Central memory CD8-positive, alpha-beta T cell (primary cell): ENCODE data around the gene SPRED1.
A peak's percentile ranks its signal among the peaks of the same experiment; 100 is the strongest.

Experiments used
- ATAC-seq: fragments of 150-1000 bp; cut with Tn5 transposase; replicated peaks from 2 replicates; pipeline ENCODE4 v1.10.0; 2022; ENCODE audit warnings: mild to moderate bottlenecking, moderate FRiP score, moderate number of reproducible peaks; ENCODE audit not compliant: poor library complexity, severe bottlenecking; ENCODE audit errors: extremely low read depth
- DNase-seq, 2 donors: peaks; one replicate each; pipeline ENCODE4 v3.0.0; 2021; ENCODE audit warnings: low spot score in 2 of 2
- H3K27ac Mint-ChIP-seq: one replicate; pipeline ENCODE4 v1.8.0; 2022; ENCODE audit warnings: low read depth, mild to moderate bottlenecking, moderate library complexity, mixed read lengths
- H3K27me3 Mint-ChIP-seq: one replicate; pipeline ENCODE4 v1.8.0; 2022; ENCODE audit warnings: mixed read lengths
- H3K36me3 Mint-ChIP-seq: one replicate; pipeline ENCODE4 v1.8.0; 2022; ENCODE audit warnings: mild to moderate bottlenecking, moderate library complexity, mixed read lengths; ENCODE audit not compliant: insufficient read depth
- H3K4me1 Mint-ChIP-seq: one replicate; pipeline ENCODE4 v1.8.0; 2022; ENCODE audit warnings: mixed read lengths
- H3K4me3 Mint-ChIP-seq: one replicate; pipeline ENCODE4 v1.8.0; 2022; ENCODE audit warnings: mild to moderate bottlenecking, moderate library complexity, mixed read lengths
- H3K9me3 Mint-ChIP-seq: one replicate; pipeline ENCODE4 v1.8.0; 2022; ENCODE audit warnings: mixed read lengths

SPRED1 gene

GRCh38 chr15:38243278-38244055, 9.2 kb upstream of the SPRED1 start:
- H3K36me3 Mint-ChIP-seq, result no peaks in the 10 kb centered on the region
- peaks cover 8% of the 10 kb centered on the region for H3K27me3 Mint-ChIP-seq
- no peak overlapping the region for H3K4me3 Mint-ChIP-seq
- no peak for DNase-seq
- H3K27ac Mint-ChIP-seq, result no peak overlapping the region
- no peaks in the 10 kb centered on the region for H3K4me1 Mint-ChIP-seq
- no peak for ATAC-seq
- H3K9me3 Mint-ChIP-seq, result no peaks in the 10 kb centered on the region

- Mint-ChIP-seq H3K36me3 (peaks cover 11% of the 10 kb centered on the region), H3K27me3 (peaks cover 8% of the 10 kb centered on the region), H3K9me3 (no peaks in the 10 kb centered on the region), H3K4me1 (peaks cover 10% of the 10 kb centered on the region), H3K27ac (no peak overlapping the region), H3K4me3 (no peak overlapping the region)
- DNase-seq, result no peak
- no peak for ATAC-seq
Measured at GRCh38 chr15:38247336-38247735, 5.3 kb upstream of the SPRED1 start.

DNA sequence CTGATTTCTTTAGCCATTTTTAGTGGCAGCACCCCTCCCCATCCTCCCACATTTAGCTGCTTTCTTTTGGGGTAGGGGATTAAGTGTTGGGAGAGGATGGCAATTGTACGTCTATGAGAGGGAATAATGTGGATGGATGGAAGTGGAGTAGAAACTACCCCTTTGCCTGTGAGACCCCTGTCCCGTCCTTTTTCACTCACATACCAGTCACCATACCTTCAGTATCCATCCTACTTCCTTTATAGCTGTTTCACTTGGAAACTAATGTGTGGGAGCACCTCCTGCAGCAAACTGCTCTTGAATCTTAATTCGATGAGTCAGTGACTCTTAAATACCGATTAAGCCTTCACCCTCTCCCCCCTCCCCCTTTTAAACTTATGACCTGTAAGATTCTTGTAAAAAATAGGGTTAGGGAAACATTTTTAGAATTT, 730 bp downstream of the SPRED1 start:
- no peaks in the 10 kb centered on the region for H3K27me3 Mint-ChIP-seq

DNA sequence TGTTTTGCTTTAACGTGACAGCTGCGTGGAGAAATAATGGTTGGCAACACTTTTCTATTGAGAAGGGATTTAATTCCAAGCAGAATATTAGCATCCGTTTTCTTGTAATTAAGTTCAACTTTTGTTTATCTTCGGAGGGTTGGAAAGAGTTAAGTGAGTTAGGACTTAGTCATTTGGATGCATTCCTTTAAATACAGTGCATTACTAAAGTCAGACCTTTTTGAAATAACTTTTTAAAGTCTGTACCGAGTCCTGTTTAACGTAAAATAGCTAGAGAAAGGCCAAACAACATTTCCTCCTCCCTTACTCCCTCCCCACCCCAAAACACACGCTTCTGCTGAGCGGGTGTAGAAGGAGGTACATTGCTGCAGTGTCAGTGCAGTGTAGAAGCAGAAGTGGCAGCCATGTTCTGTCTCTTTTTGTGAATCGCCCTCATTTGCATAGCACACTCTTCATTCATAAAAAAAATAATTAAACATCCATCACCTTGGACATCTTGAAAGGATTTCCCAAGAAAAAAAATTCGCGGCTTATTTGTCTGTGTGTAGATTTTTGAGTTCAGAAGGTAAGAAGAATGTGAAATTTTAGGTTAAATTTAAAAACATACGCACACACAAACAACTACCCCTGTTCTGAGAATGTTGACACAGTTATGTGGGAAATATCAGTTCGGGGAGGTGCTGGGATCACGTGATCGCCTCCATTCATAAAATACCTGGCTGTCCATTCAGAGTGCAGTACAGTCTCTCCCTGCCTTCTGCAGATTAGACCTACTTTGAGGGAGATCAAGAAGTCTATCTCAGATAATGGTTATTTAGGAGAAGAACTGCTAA, 1.6 kb downstream of the SPRED1 start:
- DNase-seq, result peak in 1 of 2 donors; percentile 23

More for the DNA sequence above, 730 bp downstream of the SPRED1 start:
- no peak for ATAC-seq
- DNase-seq, result no peak
- Mint-ChIP-seq H3K4me3 (peak overlapping the region; percentile 92), H3K36me3 (peaks cover 22% of the 10 kb centered on the region), H3K9me3 (no peaks in the 10 kb centered on the region), H3K27ac (peak overlapping the region; percentile 47), H3K4me1 (peaks cover 28% of the 10 kb centered on the region)

GRCh38 chr15:38255690-38256089, 3.1 kb downstream of the SPRED1 start:
- H3K27ac Mint-ChIP-seq, result no peak overlapping the region
- no peak overlapping the region for H3K4me3 Mint-ChIP-seq
- DNase-seq, result no peak
- no peaks in the 10 kb centered on the region for H3K27me3 Mint-ChIP-seq
- H3K36me3 Mint-ChIP-seq, result peaks cover 22% of the 10 kb centered on the region
- no peak for ATAC-seq
- H3K9me3 Mint-ChIP-seq, result no peaks in the 10 kb centered on the region
- peaks cover 28% of the 10 kb centered on the region for H3K4me1 Mint-ChIP-seq

More for the DNA sequence above, 1.6 kb downstream of the SPRED1 start:
- Mint-ChIP-seq H3K4me3 (peak overlapping the region; percentile 92), H3K36me3 (peaks cover 22% of the 10 kb centered on the region), H3K27ac (peak overlapping the region; percentile 47), H3K27me3 (no peaks in the 10 kb centered on the region), H3K9me3 (no peaks in the 10 kb centered on the region), H3K4me1 (peaks cover 28% of the 10 kb centered on the region)
- ATAC-seq, result peak; percentile 70

DNA sequence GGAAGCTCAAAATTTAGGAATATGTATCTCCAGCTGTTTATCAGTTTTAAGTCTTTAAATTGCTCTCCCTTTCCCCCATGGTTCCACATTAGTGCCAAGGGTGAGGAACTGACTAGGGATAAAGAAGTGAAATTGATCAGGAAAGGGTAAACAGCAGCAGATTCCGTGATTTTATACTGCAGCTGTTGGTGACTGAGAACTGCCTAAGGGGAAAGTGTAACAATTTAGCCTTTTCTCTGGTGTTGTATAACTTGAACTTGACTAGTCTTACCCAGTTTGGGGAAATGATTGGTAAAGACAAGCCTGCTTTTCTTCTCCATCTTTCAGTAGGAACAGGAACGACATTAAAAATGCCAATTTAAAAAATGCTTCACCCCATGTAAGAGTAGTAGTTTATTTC, 5.0 kb downstream of the SPRED1 start:
- peaks cover 18% of the 10 kb centered on the region for H3K4me1 Mint-ChIP-seq
- H3K36me3 Mint-ChIP-seq, result peaks cover 11% of the 10 kb centered on the region
- ATAC-seq (no peak), DNase-seq (no peak)
- H3K27ac Mint-ChIP-seq, result no peak overlapping the region
- no peaks in the 10 kb centered on the region for H3K9me3 Mint-ChIP-seq
- H3K4me3 Mint-ChIP-seq, result no peak overlapping the region
- no peaks in the 10 kb centered on the region for H3K27me3 Mint-ChIP-seq

DNA sequence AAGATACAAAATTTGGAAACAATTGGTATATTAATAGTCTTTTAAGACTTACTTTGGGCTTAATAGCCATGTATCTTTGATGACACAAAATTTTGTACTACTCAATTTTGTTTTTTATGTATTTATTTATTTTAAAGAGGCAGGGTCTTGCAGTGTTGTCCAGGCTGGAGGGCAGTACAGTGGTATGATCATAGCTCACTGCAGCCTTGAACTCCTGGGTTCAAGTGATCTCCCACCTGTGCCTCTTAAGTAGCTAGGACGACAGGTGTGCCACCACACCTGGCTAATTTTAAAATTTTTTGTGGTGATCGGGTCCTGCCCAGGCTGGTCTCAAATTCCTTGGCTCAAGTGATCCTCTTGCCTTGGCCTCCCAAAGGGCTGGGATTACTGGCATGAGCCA, 6.5 kb downstream of the SPRED1 start:
- Mint-ChIP-seq H3K4me1 (peaks cover 5% of the 10 kb centered on the region), H3K27me3 (no peaks in the 10 kb centered on the region), H3K27ac (no peak overlapping the region), H3K36me3 (peaks cover 4% of the 10 kb centered on the region), H3K9me3 (no peaks in the 10 kb centered on the region), H3K4me3 (no peak overlapping the region)
- no peak for ATAC-seq
- no peak for DNase-seq

DNA sequence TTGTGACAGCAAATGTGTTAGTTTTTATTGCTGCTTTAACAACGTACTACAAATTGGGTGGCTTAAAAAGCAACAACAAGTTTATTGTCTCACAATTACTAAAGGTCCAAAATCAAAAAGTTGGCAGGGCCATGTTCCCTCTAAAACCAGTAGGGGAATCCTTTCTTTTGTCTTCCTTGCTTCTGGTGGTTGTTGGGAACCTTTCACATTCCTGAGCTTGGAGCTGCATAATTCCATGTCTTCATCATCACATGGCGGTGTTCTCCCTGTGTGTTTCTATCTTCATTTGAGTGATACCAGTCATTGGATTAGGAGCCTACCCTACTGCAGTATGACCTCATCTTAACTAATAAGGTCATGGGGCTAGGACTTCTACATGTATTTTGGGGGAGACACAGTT, 7.4 kb downstream of the SPRED1 start:
- H3K4me1 Mint-ChIP-seq, result no peaks in the 10 kb centered on the region
- no peak overlapping the region for H3K27ac Mint-ChIP-seq
- H3K27me3 Mint-ChIP-seq, result no peaks in the 10 kb centered on the region
- H3K4me3 Mint-ChIP-seq, result no peak overlapping the region
- no peaks in the 10 kb centered on the region for H3K9me3 Mint-ChIP-seq
- no peak for DNase-seq
- H3K36me3 Mint-ChIP-seq, result no peaks in the 10 kb centered on the region
- no peak for ATAC-seq

DNA sequence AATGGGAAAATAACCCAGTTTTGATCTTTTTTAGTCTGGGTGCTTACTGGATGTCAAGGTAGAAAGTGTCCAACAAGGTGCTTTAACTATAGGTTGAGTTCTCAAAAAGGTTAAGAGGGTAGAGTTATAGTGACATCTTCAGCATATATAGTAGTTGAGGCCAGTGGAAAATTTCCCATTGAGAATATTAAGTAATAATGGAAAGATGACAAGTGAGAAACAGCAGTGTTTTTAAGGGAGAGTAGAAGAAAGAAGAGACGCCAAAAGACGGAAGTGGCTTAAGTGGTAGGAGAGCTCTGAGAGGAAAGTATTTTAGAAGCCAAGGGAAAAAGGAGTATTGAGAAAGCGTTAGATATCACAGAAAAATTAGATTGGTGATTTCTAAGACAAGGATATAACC, 10.6 kb downstream of the SPRED1 start:
- DNase-seq (no peak), ATAC-seq (no peak)
- H3K4me3 Mint-ChIP-seq, result no peak overlapping the region
- H3K9me3 Mint-ChIP-seq, result no peaks in the 10 kb centered on the region
- H3K4me1 Mint-ChIP-seq, result no peaks in the 10 kb centered on the region
- H3K27ac Mint-ChIP-seq, result no peak overlapping the region
- no peaks in the 10 kb centered on the region for H3K27me3 Mint-ChIP-seq
- no peaks in the 10 kb centered on the region for H3K36me3 Mint-ChIP-seq

- no peak overlapping the region for H3K27ac Mint-ChIP-seq
- no peaks in the 10 kb centered on the region for H3K4me1 Mint-ChIP-seq
- no peaks in the 10 kb centered on the region for H3K27me3 Mint-ChIP-seq
- H3K36me3 Mint-ChIP-seq, result no peaks in the 10 kb centered on the region
- no peaks in the 10 kb centered on the region for H3K9me3 Mint-ChIP-seq
- DNase-seq (no peak), ATAC-seq (no peak)
- H3K4me3 Mint-ChIP-seq, result no peak overlapping the region
Measured at GRCh38 chr15:38263996-38264395, 11.4 kb downstream of the SPRED1 start.

DNA sequence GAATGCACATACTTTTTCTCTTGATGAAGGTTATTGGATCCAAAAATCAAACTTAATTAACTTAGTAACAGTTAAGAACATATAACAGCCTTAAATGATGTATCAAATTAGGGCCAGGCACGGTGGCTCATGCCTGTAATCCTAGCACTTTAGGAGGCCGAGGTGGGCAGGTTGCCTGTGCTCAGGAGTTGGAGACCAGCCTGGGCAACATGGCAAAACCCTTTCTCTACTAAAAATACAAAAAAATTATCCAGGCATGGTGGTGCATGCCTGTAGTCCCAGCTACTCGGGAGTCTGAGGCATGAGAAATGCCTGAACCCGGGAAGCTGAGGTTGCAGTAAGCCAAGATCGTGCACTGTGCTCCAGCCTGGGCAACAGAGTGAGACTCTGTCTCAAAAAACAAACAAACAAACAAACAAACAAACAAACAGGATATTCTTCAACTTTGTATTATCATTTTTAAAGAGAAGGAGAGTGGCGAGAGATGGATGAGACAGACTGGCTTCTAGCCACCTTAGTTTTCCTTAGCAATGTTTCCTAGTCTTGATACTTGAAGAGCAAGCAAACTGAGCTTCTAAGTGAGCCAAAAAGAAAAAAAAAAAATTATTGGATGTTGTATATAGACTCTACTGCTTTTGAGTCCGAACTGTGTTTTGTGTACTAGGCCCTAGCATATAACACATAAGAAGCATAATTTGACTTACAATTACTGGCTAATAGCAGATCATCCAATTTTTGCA, 13.8 kb downstream of the SPRED1 start:
- no peak for ATAC-seq
- no peak for DNase-seq
- H3K27me3 Mint-ChIP-seq, result no peaks in the 10 kb centered on the region
- no peaks in the 10 kb centered on the region for H3K36me3 Mint-ChIP-seq
- no peak overlapping the region for H3K27ac Mint-ChIP-seq
- no peak overlapping the region for H3K4me3 Mint-ChIP-seq
- H3K9me3 Mint-ChIP-seq, result no peaks in the 10 kb centered on the region
- H3K4me1 Mint-ChIP-seq, result no peaks in the 10 kb centered on the region

- no peak for ATAC-seq
Measured at GRCh38 chr15:38267421-38268022, 14.9 kb downstream of the SPRED1 start.

More at GRCh38 chr15:38267421-38268022, 14.9 kb downstream of the SPRED1 start:
- Mint-ChIP-seq H3K27ac (no peak overlapping the region), H3K4me3 (no peak overlapping the region), H3K36me3 (no peaks in the 10 kb centered on the region), H3K9me3 (no peaks in the 10 kb centered on the region), H3K27me3 (no peaks in the 10 kb centered on the region), H3K4me1 (no peaks in the 10 kb centered on the region)
- no peak for DNase-seq
